NCI-H1436 (cell line): ENCODE results near the gene PAIP2.
A peak's percentile ranks its signal among the peaks of the same experiment; 100 is the strongest.
"Not testable (repeated sequence)": the region's sequence is repeated elsewhere in the genome, so short reads cannot be mapped to it uniquely, and the experiment has no call there.

ENCODE experiments used
- DNase-seq: peaks from one replicate; lab custom pipeline; 2025; lab: John Stamatoyannopoulos, UW

The PAIP2 gene

DNA sequence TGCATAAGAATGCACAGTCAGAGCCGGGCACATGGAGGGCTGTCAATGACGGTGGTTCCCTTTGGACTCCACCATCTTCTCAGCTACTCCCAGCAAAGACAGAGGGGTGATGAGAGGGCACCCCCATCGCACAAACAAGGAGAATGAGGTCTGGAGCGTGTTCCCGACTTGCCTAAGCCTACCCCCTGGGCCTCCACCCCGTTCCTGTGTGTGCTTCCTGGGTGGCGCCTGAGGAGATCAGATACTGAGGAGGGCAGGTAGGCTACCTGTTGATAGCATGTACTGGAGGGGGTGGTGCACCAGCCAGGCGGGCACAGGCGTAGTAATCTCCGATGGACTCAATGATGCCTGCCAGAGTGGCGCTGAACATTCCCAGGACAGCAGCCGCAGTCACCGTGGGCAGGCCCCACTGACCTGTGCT, 37.3 kb downstream of the PAIP2 start:
- no peak for DNase-seq

DNA sequence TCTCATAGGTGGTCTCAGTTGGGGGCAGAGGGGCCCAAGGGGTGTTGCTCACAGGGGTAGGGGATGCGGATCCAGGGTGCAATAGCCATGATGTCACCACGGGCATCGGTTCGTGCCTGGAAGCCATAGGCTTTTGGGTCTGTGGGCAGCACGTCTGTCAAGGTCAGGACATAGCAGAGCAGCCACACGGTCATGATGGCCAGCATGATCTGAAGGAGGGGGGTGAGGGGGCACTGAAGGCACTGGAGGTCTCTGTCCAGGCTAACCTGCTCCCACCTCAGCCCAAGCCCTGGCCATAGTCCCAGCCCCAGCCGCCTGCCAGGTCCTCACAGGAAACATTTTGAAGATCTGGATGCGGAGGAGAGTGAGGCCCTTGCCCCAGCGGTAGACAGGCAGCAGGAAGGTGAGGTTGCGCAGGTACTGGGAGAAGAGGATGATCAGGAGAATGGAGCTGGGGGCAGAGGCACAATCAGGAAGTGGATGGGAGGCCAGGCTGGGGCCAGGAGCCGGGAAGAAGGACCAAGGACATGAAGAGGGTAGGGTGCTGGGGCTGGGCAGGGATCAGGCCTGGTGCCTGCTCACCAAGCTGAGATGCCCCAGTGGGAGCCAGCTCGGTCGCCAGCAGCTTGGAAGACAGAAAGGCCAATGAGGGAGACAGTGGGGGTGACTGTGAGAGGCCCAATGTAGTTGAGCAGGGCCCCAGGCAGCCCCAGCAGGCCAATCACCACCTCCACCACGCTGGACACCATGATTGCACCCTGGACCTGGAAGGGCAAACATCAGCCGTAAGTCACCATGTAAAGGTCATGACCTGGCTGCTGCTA, 38.2 kb downstream of the PAIP2 start:
- no peak for DNase-seq

DNA sequence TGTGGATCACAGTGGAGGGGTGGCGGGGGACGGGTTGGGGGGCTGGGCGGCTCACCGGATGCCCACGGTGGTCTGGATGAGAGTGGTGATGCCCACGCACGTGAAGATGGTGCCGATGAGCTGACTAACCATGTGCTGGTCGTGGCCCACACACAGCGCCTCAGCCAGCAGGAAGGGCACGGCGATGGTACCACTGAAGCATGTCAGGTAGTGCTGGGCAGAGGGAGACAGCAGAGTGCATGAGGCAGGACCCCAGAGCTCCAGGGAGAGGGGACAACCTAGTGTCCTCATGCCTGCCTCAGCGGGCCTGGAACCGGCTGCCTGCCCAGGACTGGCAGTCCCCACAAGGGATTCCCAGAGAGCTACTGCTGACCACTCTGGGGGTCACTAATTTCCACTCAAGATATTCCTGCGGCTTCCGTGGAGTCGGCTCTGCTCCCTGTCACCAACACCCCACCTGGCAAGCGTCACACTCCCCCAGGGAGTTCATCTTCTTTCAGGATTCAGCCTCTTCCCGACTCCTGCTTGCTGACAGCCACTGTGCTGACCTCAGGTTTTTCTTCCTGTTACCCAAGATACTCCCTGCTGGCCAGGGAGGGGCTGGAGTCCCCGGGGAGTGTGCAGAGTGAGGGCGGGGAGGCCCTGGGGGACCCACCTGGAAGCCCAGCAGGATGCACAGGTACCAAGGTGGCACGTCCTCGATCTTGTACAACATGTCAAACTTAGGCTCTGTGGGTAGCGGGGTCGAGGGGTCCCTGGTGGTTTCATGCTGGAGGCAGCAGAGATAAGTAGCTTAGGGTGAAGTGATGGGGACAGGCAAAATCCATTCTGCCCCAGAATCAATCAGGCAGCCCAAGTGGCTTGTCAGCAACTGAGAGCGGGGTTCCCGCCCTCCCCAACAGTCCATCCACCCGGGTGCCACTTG, 40.4 kb downstream of the PAIP2 start:
- peak; percentile 4 for DNase-seq

DNA sequence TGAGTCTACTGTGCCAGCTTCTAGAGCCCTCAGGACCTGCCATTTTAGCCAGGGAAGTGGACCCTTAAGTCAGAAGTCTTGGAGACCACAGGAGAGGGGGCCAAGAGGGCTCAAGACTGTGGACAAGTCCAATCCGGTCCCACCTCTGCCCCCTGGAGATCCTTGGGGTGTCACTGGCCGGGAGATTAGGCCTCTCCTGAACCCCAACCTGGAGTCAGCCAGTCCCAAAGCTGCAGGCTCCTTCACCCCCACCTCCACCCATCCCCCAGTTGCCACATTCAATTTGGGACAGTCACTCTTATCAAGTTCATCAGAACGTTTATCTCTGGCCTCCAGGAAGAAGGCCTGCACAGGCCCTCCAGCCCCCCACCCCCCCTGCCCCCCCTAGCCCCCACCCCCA, 41.2 kb downstream of the PAIP2 start:
- DNase-seq: no peak

DNA sequence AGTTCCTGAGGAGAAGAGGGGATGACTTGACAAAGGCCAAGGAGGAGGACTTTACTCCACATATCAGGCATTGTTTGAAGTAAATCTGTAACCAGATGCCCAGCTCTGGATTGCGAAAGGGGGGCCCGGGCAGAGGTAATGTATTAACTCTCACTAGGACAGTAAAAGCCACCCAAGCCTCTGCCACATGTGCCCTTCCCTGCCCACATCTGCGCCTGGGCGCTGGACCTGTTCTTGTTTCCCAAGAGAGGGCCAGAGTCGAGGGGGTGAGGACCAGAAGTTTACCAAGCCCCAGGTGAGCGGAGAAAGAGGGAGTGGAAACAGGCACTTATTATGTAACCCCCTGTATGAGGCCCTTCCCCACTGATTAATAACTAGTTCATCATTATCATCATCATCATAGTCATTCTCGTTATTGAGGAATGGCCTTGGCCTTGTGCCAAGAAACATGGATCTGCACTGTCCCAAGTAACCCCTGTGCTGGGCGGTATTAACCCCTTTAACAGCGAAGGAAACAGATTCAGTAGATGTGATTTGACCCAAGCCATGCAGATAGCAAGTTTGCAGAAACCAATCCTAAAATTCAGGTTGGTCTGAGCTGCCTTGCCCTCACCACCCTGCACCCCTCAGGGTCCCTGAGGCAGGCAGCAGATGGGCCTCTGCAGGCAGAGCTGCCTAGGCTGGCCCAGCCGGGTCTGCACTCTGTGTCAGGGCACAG, 41.8 kb downstream of the PAIP2 start, which contains the start of gene SLC23A1:
TSS of gene SLC23A1 (minus strand) at position 23 of the 718 bp plus-strand sequence. CDS start 44 bp downstream, outside the sequence.
- no peak for DNase-seq

DNA sequence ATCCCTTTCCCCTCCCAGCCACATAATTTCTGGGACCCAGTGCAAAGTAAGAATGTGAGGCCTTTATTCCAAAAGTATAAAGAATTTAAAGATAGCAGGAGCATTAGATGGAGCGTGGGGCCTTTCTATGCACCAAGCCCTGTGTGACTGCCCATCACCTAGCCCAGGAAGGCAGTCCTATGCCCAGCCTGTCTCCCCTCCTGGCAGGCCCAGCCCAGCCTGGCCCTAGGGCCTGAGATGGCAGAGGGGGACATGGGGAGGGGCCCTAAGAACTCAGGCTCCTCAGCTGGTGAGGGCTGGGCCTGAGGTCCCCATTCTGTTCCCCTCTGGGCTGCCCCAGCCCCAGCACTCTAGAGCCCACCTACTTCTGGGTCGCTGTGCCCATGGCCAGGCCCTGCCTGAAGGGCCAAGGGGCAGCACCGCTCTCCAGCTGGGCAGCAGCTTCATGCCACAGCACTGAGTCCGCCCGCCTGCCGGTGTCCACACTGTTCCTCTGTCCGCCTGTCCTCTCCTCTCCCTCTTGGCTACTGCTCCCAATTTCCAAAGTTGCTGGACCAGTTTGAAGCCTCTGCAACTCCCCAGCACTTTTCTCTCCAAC, 42.4 kb downstream of the PAIP2 start:
- DNase-seq: no peak

DNA sequence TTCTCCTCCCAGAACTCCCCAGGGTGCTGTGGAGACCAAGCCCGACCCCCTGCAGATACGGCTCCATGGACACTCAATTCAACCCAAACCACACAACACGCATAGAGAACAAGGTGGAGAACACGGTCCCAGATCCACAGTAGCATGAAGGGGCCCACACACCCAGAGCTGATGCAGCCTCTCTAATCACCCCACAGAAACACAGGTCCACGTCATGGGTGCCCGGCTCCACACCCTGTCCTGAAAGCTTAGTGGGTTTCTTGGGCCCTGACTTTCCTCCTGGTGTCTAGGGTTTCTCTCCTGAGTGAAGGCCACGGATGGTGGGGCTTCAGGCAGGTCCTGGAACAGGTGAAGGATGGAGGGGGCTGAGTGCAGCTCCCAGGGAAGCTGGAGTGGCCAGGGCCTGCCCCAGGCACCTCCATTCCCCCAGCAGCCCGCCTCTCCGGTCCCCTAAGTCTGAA, 43.0 kb downstream of the PAIP2 start:
- DNase-seq: no peak

DNA sequence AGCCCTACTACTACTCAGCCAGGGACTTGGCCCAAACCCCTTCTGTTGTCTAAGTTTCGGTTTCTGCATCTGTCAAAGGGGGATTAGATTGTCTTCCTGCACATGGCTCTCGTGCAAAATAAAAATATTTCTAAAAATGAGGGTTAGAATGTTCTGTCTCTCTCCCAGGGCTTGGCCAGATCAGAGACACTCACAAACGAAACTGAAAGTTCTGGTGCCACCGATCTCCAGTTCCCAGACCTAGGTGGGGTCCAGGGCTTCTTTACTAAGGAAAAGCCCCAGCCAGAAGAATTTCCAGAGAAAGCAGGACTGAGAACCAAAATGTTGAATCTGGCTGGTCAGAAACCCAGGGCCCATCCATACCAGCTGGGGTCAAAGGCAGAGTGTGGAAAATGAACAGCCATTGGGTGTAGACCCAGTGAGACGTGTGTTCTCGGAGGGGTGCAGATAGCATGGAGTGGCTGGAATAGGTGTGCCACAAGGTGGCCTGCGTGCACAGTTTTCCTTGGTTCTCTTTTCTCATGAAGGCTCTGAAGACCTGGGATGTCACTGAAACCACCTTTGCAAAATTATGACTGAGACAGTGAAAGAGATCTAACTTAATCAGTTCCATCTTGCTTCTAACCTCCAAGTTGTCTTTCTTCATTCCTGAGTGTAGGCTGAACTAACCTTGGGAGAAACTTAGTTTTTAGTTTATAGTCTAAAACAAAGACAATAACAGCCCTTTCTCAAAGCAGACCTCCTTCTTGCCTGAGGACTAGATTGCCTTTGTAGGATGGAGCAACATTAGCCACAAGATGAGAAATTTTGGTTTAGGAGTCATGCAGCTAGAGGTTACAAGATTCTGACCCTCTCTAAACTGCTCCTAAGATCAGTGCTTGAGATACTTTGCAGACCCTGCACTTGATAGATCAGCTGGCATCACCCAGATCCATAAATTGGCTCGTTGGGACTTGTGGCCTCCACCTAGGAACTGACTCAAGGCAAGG, 43.7 kb downstream of the PAIP2 start:
- no peak for DNase-seq

DNA sequence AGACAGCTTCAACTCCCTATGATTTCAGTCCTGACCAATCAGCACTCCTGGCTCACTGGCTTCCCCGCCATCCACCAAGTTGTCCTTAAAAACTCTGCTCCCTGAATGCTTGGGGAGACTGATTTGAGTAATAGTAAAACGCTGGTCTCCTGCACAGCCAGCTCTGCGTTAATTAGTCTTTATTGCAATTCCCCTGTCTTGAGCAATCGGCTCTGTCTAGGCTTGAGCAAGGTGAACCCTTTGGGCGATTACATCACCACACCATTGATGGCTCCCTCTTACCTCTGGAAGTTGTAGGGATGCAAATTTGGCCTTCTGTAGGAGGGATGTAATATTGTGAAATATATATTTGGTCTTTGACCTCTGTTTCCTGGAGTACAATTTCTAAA, 44.4 kb downstream of the PAIP2 start:
- no peak for DNase-seq

DNA sequence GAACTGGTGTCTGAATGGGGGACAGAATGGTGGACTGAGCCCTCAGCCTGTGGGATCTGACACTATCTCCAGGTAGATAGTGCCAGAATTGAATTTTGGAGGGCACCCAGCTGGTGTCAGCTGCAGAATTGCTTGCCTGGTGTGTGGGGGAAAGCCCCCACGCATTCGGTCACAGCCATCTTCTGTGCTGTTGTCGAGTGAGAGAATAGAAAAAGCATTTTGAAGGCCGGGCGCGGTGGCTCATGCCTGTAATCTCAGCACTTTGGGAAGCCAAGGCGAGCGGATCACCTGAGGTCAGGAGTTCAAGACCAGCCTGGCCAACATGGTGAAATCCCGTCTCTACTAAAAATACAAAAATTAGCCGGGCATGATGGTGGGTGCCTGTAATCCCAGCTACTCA, 45.3 kb downstream of the PAIP2 start:
- DNase-seq: not testable (repeated sequence)

DNA sequence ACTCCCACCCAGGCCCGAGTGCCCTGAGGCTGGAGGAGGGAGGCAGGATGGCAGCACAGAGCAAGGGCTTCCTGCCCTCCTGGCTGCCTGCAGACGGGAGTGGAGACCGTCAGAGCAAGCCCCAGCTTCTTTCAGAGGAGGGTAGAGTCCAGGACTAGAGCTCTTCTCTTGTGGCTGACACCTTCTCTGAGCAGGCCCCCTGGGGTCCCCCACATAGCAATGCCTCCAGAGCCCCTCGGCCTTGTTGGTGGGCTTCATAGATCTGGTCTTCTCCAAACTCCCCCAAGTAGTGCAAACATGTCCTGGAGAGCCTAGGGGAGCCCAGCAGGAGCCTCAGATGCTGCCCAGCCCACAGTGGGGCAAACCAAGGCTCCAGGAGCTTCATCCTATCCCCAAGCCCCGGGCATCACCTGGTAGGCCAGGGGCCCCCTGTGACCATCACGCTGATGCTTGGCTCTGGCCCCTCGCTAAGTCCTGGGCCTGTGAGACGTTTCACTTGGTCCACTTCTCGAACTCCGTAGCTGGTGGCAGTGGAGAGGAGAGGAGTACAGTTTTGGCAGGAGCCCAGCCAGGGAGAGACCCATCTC, 46.0 kb downstream of the PAIP2 start:
- DNase-seq: no peak

DNA sequence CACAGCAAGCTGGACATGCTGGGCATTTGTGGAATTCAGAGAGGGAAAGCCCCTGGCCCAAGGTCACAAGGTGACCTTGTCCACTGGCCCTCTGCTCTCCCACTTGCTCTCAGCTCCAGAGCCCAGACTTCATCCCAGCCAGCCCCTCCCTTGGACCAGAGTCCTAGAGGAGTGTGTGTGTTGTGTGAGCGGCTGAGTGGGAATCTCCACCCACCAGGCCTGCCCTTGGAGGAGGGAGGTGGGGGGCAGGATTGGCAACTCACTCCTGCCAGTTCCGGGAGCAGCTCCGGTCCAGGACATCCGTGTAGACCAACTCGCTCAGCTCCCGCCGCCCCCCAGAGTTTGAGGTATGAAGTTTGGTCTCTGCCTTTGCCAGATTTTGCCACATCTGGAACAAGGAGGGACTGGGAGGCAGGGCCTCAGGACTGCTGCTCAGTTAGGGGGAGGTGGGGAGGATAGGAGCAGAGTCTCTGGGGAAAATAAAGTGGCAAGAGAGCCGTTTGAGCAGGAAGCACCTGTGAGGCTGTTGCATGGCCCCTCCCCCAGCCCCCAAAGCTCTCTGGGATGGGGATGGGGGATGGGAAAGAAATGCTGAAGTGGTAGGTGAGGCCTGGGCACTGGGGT, 46.7 kb downstream of the PAIP2 start:
- peak; percentile 77 for DNase-seq

DNA sequence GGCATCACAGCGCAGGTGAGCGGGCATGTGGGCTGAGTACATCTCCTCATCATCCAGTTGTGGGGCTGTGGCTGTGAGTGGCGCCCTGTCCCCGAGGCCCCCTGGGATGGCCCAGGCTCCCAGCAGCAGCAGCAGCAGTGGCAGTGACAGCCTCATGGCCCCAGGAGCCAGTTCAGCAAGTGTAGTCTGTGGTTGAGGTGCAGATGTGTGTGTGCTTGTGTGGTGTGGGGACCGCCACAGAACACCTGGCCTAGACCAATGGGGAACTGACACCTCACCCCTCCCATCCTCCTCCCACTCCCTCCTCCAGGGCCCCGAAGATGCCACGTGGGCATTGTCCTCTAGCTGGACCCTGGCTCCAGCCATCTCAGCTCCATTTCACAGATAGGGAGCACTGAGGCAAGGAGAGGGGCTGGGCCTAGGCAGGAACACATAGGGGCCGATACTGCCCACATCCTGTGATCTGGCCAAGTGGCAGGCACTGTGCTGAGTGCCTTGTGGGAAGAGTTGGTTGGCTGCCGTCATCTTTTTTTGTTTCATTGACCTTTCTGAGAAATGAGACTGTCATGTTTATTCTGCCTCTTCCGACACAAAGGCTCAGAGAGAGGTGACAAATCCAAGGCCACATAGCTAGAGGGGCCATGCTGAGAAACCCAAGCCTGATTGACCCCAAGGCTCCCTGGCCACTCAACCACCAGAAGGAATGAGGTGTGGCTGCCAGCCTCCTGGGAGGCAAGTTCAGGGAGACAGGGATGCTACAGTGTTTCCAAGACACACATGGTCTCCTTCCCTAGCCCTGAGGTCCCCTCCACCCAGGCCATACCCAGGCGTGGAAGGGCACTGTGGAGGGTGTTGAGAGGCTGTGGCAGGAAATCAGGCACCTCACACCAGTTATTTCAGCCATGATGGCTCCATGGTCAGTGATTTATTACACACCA, 48.3 kb downstream of the PAIP2 start, which contains the start of gene MZB1:
TSS of gene MZB1 (minus strand) at position 213 of the 938 bp plus-strand sequence. CDS start at position 156, 57 bp downstream.
- DNase-seq: no peak

DNA sequence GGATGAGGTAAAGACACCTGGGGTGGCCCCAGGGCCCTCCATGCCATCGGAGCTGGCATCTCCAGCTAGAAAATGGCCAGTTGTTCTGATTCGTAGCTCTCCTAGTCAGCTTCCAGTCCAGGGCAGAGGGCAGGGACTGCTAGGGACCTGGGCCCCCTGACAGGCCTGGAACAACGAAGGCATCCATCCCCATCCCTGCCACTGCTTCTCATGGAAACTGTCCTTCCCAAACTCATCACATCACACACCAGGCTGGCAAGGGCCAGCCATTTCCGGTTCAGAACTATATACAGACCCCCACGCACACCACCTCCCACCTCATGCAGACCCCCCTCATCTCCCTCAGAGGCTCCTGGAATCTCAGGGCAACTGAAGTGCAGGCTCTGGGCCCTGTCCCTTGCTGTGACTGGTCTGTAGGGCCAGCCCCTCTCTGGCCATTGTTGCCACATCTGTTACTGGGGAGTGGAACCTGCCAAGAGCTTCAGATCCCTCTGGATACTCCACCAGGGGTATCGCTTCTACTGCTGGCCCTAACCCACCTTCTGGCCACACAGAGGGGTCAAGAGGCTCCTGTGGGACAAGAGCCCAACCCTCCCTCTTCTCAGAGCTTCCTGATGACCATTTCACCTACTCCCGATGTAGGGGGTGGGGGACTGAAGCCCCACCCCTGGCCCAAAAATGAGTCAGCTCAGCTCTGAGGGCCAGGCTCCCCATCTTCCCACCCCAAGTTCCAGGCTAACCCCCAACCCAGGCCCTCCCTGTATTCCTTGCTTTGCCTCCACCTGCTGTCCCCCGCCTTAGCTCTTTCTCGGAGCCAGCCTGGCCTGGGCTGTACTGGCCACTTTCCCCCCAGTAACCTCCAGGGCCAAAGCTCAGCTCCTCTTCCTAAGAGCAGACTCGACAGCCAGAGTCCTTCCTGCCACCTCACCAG, 49.2 kb downstream of the PAIP2 start:
- DNase-seq: no peak

DNA sequence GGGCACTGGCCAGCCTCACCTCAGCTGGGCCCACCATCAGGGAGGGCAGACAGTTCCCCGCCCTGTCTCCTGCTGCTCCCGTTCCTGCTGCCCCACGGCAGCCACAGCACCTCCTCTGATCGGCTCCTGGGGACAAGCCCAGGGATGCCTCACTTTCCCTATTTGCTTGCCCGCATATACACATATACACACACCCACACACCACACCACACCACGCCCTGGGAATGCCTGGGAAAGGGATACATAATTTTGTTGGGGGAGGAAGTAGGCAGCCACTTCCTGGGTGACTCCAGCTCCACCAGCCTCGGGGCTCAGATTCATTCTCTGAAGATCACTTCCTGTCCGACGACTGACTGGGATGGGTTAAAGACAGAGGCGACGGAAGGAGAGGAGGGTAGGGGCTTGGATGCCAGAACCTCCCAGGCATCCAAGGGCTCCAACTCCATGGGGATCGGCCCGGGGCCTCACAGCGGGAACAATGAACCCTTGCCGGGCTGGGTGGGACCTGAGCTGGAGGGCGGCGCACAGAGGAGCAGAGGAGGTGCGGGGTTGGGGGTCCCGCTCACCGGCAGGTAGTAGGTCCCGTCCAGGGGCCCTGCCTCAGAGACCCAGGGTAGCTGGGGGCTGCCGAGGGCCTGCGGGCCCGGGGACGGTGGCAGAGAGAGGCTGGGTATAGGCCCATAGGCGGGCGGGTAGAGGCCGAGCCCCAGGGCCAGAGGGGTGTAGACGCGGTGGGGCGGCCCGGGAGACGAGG, 50.1 kb downstream of the PAIP2 start:
- no peak for DNase-seq

DNA sequence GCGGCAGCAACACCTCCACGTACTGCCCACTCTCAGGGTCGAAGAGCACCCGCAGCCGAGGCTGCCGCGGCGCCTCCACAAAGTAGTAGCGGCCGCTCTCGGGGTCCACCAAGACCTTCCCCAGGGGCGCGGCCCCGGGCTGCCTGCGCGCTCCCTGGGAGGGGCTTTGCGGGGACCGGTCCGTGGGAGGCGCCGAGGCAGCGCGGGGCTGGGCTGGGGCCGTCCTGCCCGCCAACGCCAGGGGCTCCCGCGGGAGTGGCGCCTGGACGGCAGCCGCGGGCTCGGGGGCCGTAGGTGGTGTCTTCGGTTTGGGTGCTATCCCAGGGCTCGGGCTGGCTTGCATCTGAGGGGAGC, 50.6 kb downstream of the PAIP2 start:
- DNase-seq: no peak
